ENCODE measurements around the gene OR2L13. TPM values are rescaled to one million over a fixed set of nuclear protein-coding genes. Genes with fewer than 3 reads are reported as not detected.

The OR2L13 gene
- total RNA-seq, 2 experiments from 2014 or later, result not detected

- Histone ChIP-seq H3K4me3 (ENCODE audit: low read length) (no peak overlapping the region), H3K27me3 (ENCODE audit: control insufficient read depth in 1 of 2, insufficient read depth in 2 of 2, low read length in 2 of 2) (no peaks in the 10 kb centered on the region), H3K27ac (ENCODE audit: low read depth in 1 of 2, low read length in 2 of 2) (no peak overlapping the region), H3K9me3 (ENCODE audit: control insufficient read depth in 1 of 2, insufficient read depth in 1 of 2, low read length in 2 of 2) (peaks cover 0 to 16% of the 10 kb centered on the region in 2 experiments), H3K36me3 (ENCODE audit: insufficient read depth, low read length) (no peaks in the 10 kb centered on the region), H3K4me1 (ENCODE audit: insufficient read depth, low read length) (no peaks in the 10 kb centered on the region)
- Mint-ChIP-seq H3K27me3 (no peaks in the 10 kb centered on the region), H3K36me3 (ENCODE audit: low read depth) (no peaks in the 10 kb centered on the region), H3K4me1 (ENCODE audit: low read depth) (no peaks in the 10 kb centered on the region), H3K9me3 (peaks cover 10% of the 10 kb centered on the region), H3K27ac (no peak overlapping the region), H3K4me3 (no peak overlapping the region)
- intact Hi-C loops (cut with DNase I, micrococcal nuclease), result no loop called here
- ATAC-seq (ENCODE audit: poor library complexity), result no peak
- DNase-seq, result no peak
- no peak for TF ChIP-seq CTCF (IDR thresholded peaks at IDR 0.05)
- ChIA-PET POLR2A (no interaction called here), CTCF (no interaction called here)
Observed at GRCh38 chr1:248127653-248128052, 32.7 kb downstream of the OR2L13 start.

DNA sequence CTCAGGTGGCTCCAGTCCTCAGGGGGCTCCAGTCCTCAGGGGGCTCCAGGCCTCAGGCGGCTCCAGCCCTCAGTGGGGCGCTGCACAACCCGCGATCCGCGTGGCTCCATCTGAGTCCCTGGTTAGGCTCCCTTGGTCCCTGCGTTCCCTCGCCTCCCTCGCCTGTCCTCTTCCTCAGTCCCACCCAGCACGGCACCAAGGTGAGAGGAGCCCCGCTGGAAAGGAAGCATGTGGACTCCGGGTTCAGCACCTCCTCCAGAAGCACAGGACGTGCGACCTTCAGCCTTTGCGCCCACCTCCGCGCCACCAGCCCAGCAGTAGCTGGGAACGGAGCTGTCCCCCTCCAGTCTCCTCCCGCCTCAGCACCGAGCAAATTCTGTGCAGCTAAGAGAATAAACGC, 41.8 kb downstream of the OR2L13 start:
- no peaks in the 10 kb centered on the region for H3K9me3 Mint-ChIP-seq
- H3K4me3 ChIP-seq (ENCODE audit: low read length), result no peak overlapping the region
- DNase-seq (no peak), ATAC-seq (ENCODE audit: poor library complexity) (no peak)
- no peaks in the 10 kb centered on the region for H3K27me3 ChIP-seq (ENCODE audit: control insufficient read depth in 1 of 2, insufficient read depth in 2 of 2, low read length in 2 of 2)
- no peaks in the 10 kb centered on the region for H3K4me1 ChIP-seq (ENCODE audit: insufficient read depth, low read length)
- H3K27ac Mint-ChIP-seq, result no peak overlapping the region
- TF ChIP-seq CTCF (IDR thresholded peaks at IDR 0.05), result no peak
- H3K27me3 Mint-ChIP-seq, result no peaks in the 10 kb centered on the region
- H3K36me3 Mint-ChIP-seq (ENCODE audit: low read depth), result no peaks in the 10 kb centered on the region
- no peaks in the 10 kb centered on the region for H3K4me1 Mint-ChIP-seq (ENCODE audit: low read depth)
- CTCF ChIA-PET, result no interaction called here
- no peaks in the 10 kb centered on the region for H3K36me3 ChIP-seq (ENCODE audit: insufficient read depth, low read length)
- POLR2A ChIA-PET, result no interaction called here
- no peak overlapping the region for H3K4me3 Mint-ChIP-seq
- H3K9me3 ChIP-seq (ENCODE audit: control insufficient read depth in 1 of 2, insufficient read depth in 1 of 2, low read length in 2 of 2), result peaks cover 0 to 7% of the 10 kb centered on the region in 2 experiments
- intact Hi-C loops (cut with DNase I, micrococcal nuclease), result no loop called here
- no peak overlapping the region for H3K27ac ChIP-seq (ENCODE audit: low read depth in 1 of 2, low read length in 2 of 2)

- H3K4me3 ChIP-seq (ENCODE audit: low read length), result no peak overlapping the region
- ChIA-PET POLR2A (no interaction called here), CTCF (no interaction called here)
- no peak overlapping the region for H3K27ac Mint-ChIP-seq
- no peaks in the 10 kb centered on the region for H3K36me3 ChIP-seq (ENCODE audit: insufficient read depth, low read length)
- H3K27me3 ChIP-seq (ENCODE audit: control insufficient read depth in 1 of 2, insufficient read depth in 2 of 2, low read length in 2 of 2), result no peaks in the 10 kb centered on the region
- ATAC-seq (ENCODE audit: poor library complexity) (no peak), DNase-seq (no peak)
- H3K36me3 Mint-ChIP-seq (ENCODE audit: low read depth), result no peaks in the 10 kb centered on the region
- H3K9me3 ChIP-seq (ENCODE audit: control insufficient read depth in 1 of 2, insufficient read depth in 1 of 2, low read length in 2 of 2), result peaks cover 0 to 7% of the 10 kb centered on the region in 2 experiments
- H3K9me3 Mint-ChIP-seq, result peaks cover 3% of the 10 kb centered on the region
- TF ChIP-seq CTCF (IDR thresholded peaks at IDR 0.05), result no peak
- intact Hi-C loops (cut with DNase I, micrococcal nuclease), result no loop called here
- H3K4me1 ChIP-seq (ENCODE audit: insufficient read depth, low read length), result no peaks in the 10 kb centered on the region
- H3K27me3 Mint-ChIP-seq, result no peaks in the 10 kb centered on the region
- H3K27ac ChIP-seq (ENCODE audit: low read depth in 1 of 2, low read length in 2 of 2), result no peak overlapping the region
- no peak overlapping the region for H3K4me3 Mint-ChIP-seq
- H3K4me1 Mint-ChIP-seq (ENCODE audit: low read depth), result no peaks in the 10 kb centered on the region
Observed at GRCh38 chr1:248140846-248141245, 45.9 kb downstream of the OR2L13 start.
